Measurements from ENCODE around the gene MIPEP.

GRCh38 chr13:23810685-23811240 is 78.4 kb downstream of the MIPEP start:
- TF ChIP-seq HDAC6 (IDR thresholded peaks at IDR 0.05; ENCODE audit: low read depth, low read length) (no peak), HLTF (IDR thresholded peaks at IDR 0.05) (no peak), POLR2A (conservative IDR thresholded peaks at IDR 0.05) (no peak), ZNF609 (CRISPR knock-in tag; IDR thresholded peaks at IDR 0.05; ENCODE audit: borderline replicate concordance) (no peak), POLR2AphosphoS2 (IDR thresholded peaks at IDR 0.05; ENCODE audit: low read length) (no peak), TAF9B (IDR thresholded peaks at IDR 0.05; ENCODE audit: partially characterized antibody) (no peak), ZNF707 (CRISPR knock-in tag; conservative IDR thresholded peaks at IDR 0.05) (no peak)
- TF ChIP-seq, protein P1, sequence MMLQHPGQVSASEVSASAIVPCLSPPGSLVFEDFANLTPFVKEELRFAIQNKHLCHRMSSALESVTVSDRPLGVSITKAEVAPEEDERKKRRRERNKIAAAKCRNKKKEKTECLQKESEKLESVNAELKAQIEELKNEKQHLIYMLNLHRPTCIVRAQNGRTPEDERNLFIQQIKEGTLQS (IDR thresholded peaks at IDR 0.05) = no peak
- TF ChIP-seq, protein P1 (CRISPR knock-in tag; conservative IDR thresholded peaks at IDR 0.05) = no peak

Measured in K562 (cell line).